ENCODE measurements around the gene YY1.

- TF ChIP-seq, protein P1, sequence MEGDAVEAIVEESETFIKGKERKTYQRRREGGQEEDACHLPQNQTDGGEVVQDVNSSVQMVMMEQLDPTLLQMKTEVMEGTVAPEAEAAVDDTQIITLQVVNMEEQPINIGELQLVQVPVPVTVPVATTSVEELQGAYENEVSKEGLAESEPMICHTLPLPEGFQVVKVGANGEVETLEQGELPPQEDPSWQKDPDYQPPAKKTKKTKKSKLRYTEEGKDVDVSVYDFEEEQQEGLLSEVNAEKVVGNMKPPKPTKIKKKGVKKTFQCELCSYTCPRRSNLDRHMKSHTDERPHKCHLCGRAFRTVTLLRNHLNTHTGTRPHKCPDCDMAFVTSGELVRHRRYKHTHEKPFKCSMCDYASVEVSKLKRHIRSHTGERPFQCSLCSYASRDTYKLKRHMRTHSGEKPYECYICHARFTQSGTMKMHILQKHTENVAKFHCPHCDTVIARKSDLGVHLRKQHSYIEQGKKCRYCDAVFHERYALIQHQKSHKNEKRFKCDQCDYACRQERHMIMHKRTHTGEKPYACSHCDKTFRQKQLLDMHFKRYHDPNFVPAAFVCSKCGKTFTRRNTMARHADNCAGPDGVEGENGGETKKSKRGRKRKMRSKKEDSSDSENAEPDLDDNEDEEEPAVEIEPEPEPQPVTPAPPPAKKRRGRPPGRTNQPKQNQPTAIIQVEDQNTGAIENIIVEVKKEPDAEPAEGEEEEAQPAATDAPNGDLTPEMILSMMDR (conservative IDR thresholded peaks at IDR 0.05; ENCODE audit: low read length), result no peak
- TF ChIP-seq EZH2phosphoT487 (IDR thresholded peaks at IDR 0.05; ENCODE audit: borderline replicate concordance), result no peak
Observed at GRCh38 chr14:100192250-100192671, 46.7 kb upstream of the YY1 start.

Measured in Loucy (cell line).